ENCODE measurements around the gene KCNAB1. TPM values are rescaled to one million over a fixed set of nuclear protein-coding genes. Genes with fewer than 3 reads are reported as not detected.

KCNAB1 gene
- polyA plus RNA-seq, 3 donors from 2014 or later: 0.06 to 0.37 (median 0.31) TPM

GRCh38 chr3:156461889-156462288, 341.5 kb downstream of the KCNAB1 start:
- no peak for DNase-seq
- H3K36me3 Mint-ChIP-seq: no peaks in the 10 kb centered on the region
- no peaks in the 10 kb centered on the region for H3K9me3 Mint-ChIP-seq
- no peak overlapping the region for H3K4me3 Mint-ChIP-seq
- H3K27me3 Mint-ChIP-seq (ENCODE audit: low read depth in 3 of 3): peaks cover 0 to 5% (median 4%) of the 10 kb centered on the region in 3 donors
- H3K27ac Mint-ChIP-seq: no peak overlapping the region
- H3K4me1 Mint-ChIP-seq: no peaks in the 10 kb centered on the region

GRCh38 chr3:156463123-156463522, 342.7 kb downstream of the KCNAB1 start:
- peaks cover 0 to 5% (median 4%) of the 10 kb centered on the region in 3 donors for H3K27me3 Mint-ChIP-seq (ENCODE audit: low read depth in 3 of 3)
- no peaks in the 10 kb centered on the region for H3K36me3 Mint-ChIP-seq
- no peaks in the 10 kb centered on the region for H3K9me3 Mint-ChIP-seq

GRCh38 chr3:156465194-156465593, 344.8 kb downstream of the KCNAB1 start:
- H3K27ac Mint-ChIP-seq: no peak overlapping the region
- DNase-seq: no peak

More at GRCh38 chr3:156463123-156463522, 342.7 kb downstream of the KCNAB1 start:
- no peaks in the 10 kb centered on the region for H3K4me1 Mint-ChIP-seq
- no peak overlapping the region for H3K4me3 Mint-ChIP-seq
- H3K27ac Mint-ChIP-seq: peak overlapping the region in 1 of 6 donors; percentile 10
- no peak for DNase-seq

GRCh38 chr3:156469456-156469855, 349.1 kb downstream of the KCNAB1 start:
- H3K27ac Mint-ChIP-seq: no peak overlapping the region
- no peaks in the 10 kb centered on the region for H3K36me3 Mint-ChIP-seq
- no peak for DNase-seq
- H3K9me3 Mint-ChIP-seq: no peaks in the 10 kb centered on the region
- H3K27me3 Mint-ChIP-seq (ENCODE audit: low read depth in 3 of 3): peaks cover 0 to 6% (median 3%) of the 10 kb centered on the region in 3 donors
- H3K4me3 Mint-ChIP-seq: no peak overlapping the region
- no peaks in the 10 kb centered on the region for H3K4me1 Mint-ChIP-seq

More at GRCh38 chr3:156465194-156465593, 344.8 kb downstream of the KCNAB1 start:
- Mint-ChIP-seq H3K36me3 (no peaks in the 10 kb centered on the region), H3K4me3 (no peak overlapping the region), H3K9me3 (no peaks in the 10 kb centered on the region), H3K4me1 (no peaks in the 10 kb centered on the region), H3K27me3 (ENCODE audit: low read depth in 3 of 3) (peaks cover 3 to 5% (median 4%) of the 10 kb centered on the region in 3 donors)

GRCh38 chr3:156471431-156471830, 351.1 kb downstream of the KCNAB1 start:
- H3K36me3 Mint-ChIP-seq: no peaks in the 10 kb centered on the region
- H3K27ac Mint-ChIP-seq: no peak overlapping the region
- H3K4me3 Mint-ChIP-seq: no peak overlapping the region
- H3K4me1 Mint-ChIP-seq: no peaks in the 10 kb centered on the region
- H3K9me3 Mint-ChIP-seq: no peaks in the 10 kb centered on the region
- H3K27me3 Mint-ChIP-seq (ENCODE audit: low read depth in 3 of 3): peaks cover 4 to 6% (median 5%) of the 10 kb centered on the region in 3 donors
- DNase-seq: no peak

GRCh38 chr3:156472150-156472549, 351.8 kb downstream of the KCNAB1 start:
- no peaks in the 10 kb centered on the region for H3K9me3 Mint-ChIP-seq
- H3K36me3 Mint-ChIP-seq: no peaks in the 10 kb centered on the region
- no peak overlapping the region for H3K27ac Mint-ChIP-seq
- no peaks in the 10 kb centered on the region for H3K4me1 Mint-ChIP-seq
- DNase-seq: no peak
- peaks cover 4 to 6% (median 5%) of the 10 kb centered on the region in 3 donors for H3K27me3 Mint-ChIP-seq (ENCODE audit: low read depth in 3 of 3)
- H3K4me3 Mint-ChIP-seq: no peak overlapping the region

GRCh38 chr3:156472684-156473083, 352.3 kb downstream of the KCNAB1 start:
- no peak overlapping the region for H3K4me3 Mint-ChIP-seq
- no peaks in the 10 kb centered on the region for H3K36me3 Mint-ChIP-seq
- H3K9me3 Mint-ChIP-seq: no peaks in the 10 kb centered on the region
- no peak overlapping the region for H3K27ac Mint-ChIP-seq
- H3K4me1 Mint-ChIP-seq: no peaks in the 10 kb centered on the region
- peaks cover 4 to 6% (median 5%) of the 10 kb centered on the region in 3 donors for H3K27me3 Mint-ChIP-seq (ENCODE audit: low read depth in 3 of 3)
- no peak for DNase-seq

GRCh38 chr3:156473341-156473740, 353.0 kb downstream of the KCNAB1 start:
- Mint-ChIP-seq H3K27ac (no peak overlapping the region), H3K9me3 (no peaks in the 10 kb centered on the region), H3K4me3 (no peak overlapping the region), H3K4me1 (no peaks in the 10 kb centered on the region), H3K27me3 (ENCODE audit: low read depth in 3 of 3) (peaks cover 4 to 6% (median 5%) of the 10 kb centered on the region in 3 donors), H3K36me3 (no peaks in the 10 kb centered on the region)
- no peak for DNase-seq

- no peak overlapping the region for H3K27ac Mint-ChIP-seq
- peak overlapping the region in 1 of 5 donors; percentile 42 for H3K4me3 Mint-ChIP-seq
- peaks cover 2 to 6% (median 4%) of the 10 kb centered on the region in 3 donors for H3K27me3 Mint-ChIP-seq (ENCODE audit: low read depth in 3 of 3)
- no peaks in the 10 kb centered on the region for H3K36me3 Mint-ChIP-seq
- DNase-seq: no peak
- H3K4me1 Mint-ChIP-seq: no peaks in the 10 kb centered on the region
- H3K9me3 Mint-ChIP-seq: no peaks in the 10 kb centered on the region
Measured at GRCh38 chr3:156474560-156475389, 354.4 kb downstream of the KCNAB1 start.

- H3K27me3 Mint-ChIP-seq (ENCODE audit: low read depth in 3 of 3): peaks cover 0 to 4% (median 2%) of the 10 kb centered on the region in 3 donors
- DNase-seq: no peak
- no peaks in the 10 kb centered on the region for H3K36me3 Mint-ChIP-seq
- H3K4me3 Mint-ChIP-seq: no peak overlapping the region
- no peak overlapping the region for H3K27ac Mint-ChIP-seq
- peaks cover 3 to 4% of the 10 kb centered on the region in 2 donors for H3K4me1 Mint-ChIP-seq
- H3K9me3 Mint-ChIP-seq: no peaks in the 10 kb centered on the region
Measured at GRCh38 chr3:156477323-156477722, 356.9 kb downstream of the KCNAB1 start.

- Mint-ChIP-seq H3K4me3 (no peak overlapping the region), H3K36me3 (no peaks in the 10 kb centered on the region), H3K27ac (no peak overlapping the region), H3K27me3 (ENCODE audit: low read depth in 3 of 3) (peaks cover 0 to 4% (median 2%) of the 10 kb centered on the region in 3 donors), H3K4me1 (peaks cover 17 to 20% of the 10 kb centered on the region in 2 donors), H3K9me3 (no peaks in the 10 kb centered on the region)
- no peak for DNase-seq
Measured at GRCh38 chr3:156478891-156479290, 358.5 kb downstream of the KCNAB1 start.

- Mint-ChIP-seq H3K4me1 (peaks cover 24 to 27% of the 10 kb centered on the region in 2 donors), H3K9me3 (no peaks in the 10 kb centered on the region)
Measured at GRCh38 chr3:156479604-156480003, 359.2 kb downstream of the KCNAB1 start.

GRCh38 chr3:156480949-156481348, 360.6 kb downstream of the KCNAB1 start:
- no peaks in the 10 kb centered on the region for H3K36me3 Mint-ChIP-seq
- no peak for DNase-seq
- no peak overlapping the region for H3K4me3 Mint-ChIP-seq
- H3K27me3 Mint-ChIP-seq (ENCODE audit: low read depth in 3 of 3): peaks cover 0 to 3% (median 0%) of the 10 kb centered on the region in 3 donors
- H3K9me3 Mint-ChIP-seq: no peaks in the 10 kb centered on the region
- H3K27ac Mint-ChIP-seq: no peak overlapping the region
- H3K4me1 Mint-ChIP-seq: peaks cover 31 to 36% of the 10 kb centered on the region in 2 donors

More at GRCh38 chr3:156479604-156480003, 359.2 kb downstream of the KCNAB1 start:
- H3K27ac Mint-ChIP-seq: no peak overlapping the region
- H3K27me3 Mint-ChIP-seq (ENCODE audit: low read depth in 3 of 3): peaks cover under 1 to 4% (median 3%) of the 10 kb centered on the region in 3 donors
- H3K4me3 Mint-ChIP-seq: no peak overlapping the region
- DNase-seq: no peak
- no peaks in the 10 kb centered on the region for H3K36me3 Mint-ChIP-seq

- no peak for DNase-seq
- Mint-ChIP-seq H3K4me3 (peak overlapping the region in 4 of 5 donors; percentile 30 to 56 (median 46)), H3K9me3 (no peaks in the 10 kb centered on the region), H3K27ac (peak overlapping the region; percentile 78 to 94 (median 88)), H3K4me1 (peaks cover 31 to 36% of the 10 kb centered on the region in 2 donors), H3K27me3 (ENCODE audit: low read depth in 3 of 3) (peaks cover 0 to 3% (median 0%) of the 10 kb centered on the region in 3 donors), H3K36me3 (no peaks in the 10 kb centered on the region)
Measured at GRCh38 chr3:156483002-156483401, 362.6 kb downstream of the KCNAB1 start.

All from immature natural killer cell (primary cell).